ENCODE data around the gene PRDM16.

The PRDM16 gene

GRCh38 chr1:3327389-3327702, 258.3 kb downstream of the PRDM16 start:
- no peak for DNase-seq

GRCh38 chr1:3327936-3328590, 259.1 kb downstream of the PRDM16 start:
- DNase-seq, result no peak

- DNase-seq, result no peak
Measured at GRCh38 chr1:3329640-3330281, 260.8 kb downstream of the PRDM16 start.

GRCh38 chr1:3330771-3331245, 261.8 kb downstream of the PRDM16 start:
- DNase-seq, result no peak

GRCh38 chr1:3331564-3331963, 262.6 kb downstream of the PRDM16 start:
- DNase-seq, result no peak

- DNase-seq, result no peak
Measured at GRCh38 chr1:3332043-3332442, 263.0 kb downstream of the PRDM16 start.

- no peak for DNase-seq
Measured at GRCh38 chr1:3332662-3333061, 263.7 kb downstream of the PRDM16 start.

- DNase-seq, result no peak
Measured at GRCh38 chr1:3333903-3334302, 264.9 kb downstream of the PRDM16 start.

GRCh38 chr1:3334366-3334765, 265.4 kb downstream of the PRDM16 start:
- no peak for DNase-seq

- DNase-seq, result no peak
Measured at GRCh38 chr1:3335754-3336640, 267.0 kb downstream of the PRDM16 start.

GRCh38 chr1:3336641-3337630, 267.9 kb downstream of the PRDM16 start:
- no peak for DNase-seq

GRCh38 chr1:3337798-3338724, 269.1 kb downstream of the PRDM16 start:
- DNase-seq, result no peak

GRCh38 chr1:3338725-3339070, 269.7 kb downstream of the PRDM16 start:
- DNase-seq, result no peak

- no peak for DNase-seq
Measured at GRCh38 chr1:3339856-3340255, 270.9 kb downstream of the PRDM16 start.

- no peak for DNase-seq
Measured at GRCh38 chr1:3340548-3341235, 271.7 kb downstream of the PRDM16 start.

GRCh38 chr1:3341236-3341994, 272.4 kb downstream of the PRDM16 start:
- no peak for DNase-seq

GRCh38 chr1:3342960-3343359, 274.0 kb downstream of the PRDM16 start:
- no peak for DNase-seq

- DNase-seq, result no peak
Measured at GRCh38 chr1:3344395-3344794, 275.4 kb downstream of the PRDM16 start.

GRCh38 chr1:3345792-3346191, 276.8 kb downstream of the PRDM16 start:
- DNase-seq, result no peak

GRCh38 chr1:3346478-3346877, 277.5 kb downstream of the PRDM16 start:
- no peak for DNase-seq

All from fibroblast of skin of scalp (primary cell).